Iris pigment epithelial cell (primary cell): Measurements from ENCODE around the gene REM1.

Source experiments
- DNase-seq: peaks from one replicate; pipeline ENCODE4 v3.0.0-alpha.2; 2011; ENCODE audit warnings: low read depth

The REM1 gene

GRCh38 chr20:31523361-31524283, 48.5 kb downstream of the REM1 start:
- DNase-seq, result no peak

DNA sequence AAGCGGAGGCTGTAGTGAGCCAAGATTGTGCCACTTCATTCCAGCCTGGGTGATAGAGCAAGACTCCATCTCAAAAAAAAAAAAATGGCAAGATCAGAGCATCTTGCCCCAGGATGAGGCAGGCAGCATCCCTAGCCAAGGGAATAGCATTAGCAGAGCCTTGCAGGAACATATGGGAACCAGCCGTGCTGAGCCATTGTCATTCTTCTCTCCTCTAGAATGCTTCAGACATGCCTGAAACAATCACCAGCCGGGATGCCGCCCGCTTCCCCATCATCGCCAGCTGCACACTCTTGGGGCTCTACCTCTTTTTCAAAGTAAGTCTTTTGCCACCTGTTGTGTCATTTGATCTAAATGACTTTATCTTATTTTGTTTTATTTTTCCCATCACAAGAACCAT, 52.2 kb downstream of the REM1 start:
- DNase-seq, result no peak
